Progenitor cell of endocrine pancreas (in vitro differentiated cells): ENCODE results near the gene SALL2. TPM values are rescaled to one million over a fixed set of nuclear protein-coding genes. Genes with fewer than 3 reads are reported as not detected.

ENCODE experiments used
- DNase-seq: peaks from one replicate; pipeline ENCODE4 v3.0.0; 2021; ENCODE audit warnings: low spot score; ENCODE audit not compliant: unreplicated experiment
- H3K27ac Mint-ChIP-seq: 2 replicates; pipeline ENCODE4 v1.8.0; 2021; ENCODE audit warnings: mild to moderate bottlenecking, moderate library complexity, mixed read lengths
- H3K27me3 Mint-ChIP-seq: 2 replicates; pipeline ENCODE4 v1.8.0; 2021; ENCODE audit warnings: mixed read lengths
- H3K36me3 Mint-ChIP-seq: 2 replicates; pipeline ENCODE4 v1.8.0; 2022; ENCODE audit warnings: mixed read lengths; ENCODE audit not compliant: insufficient read depth
- H3K4me1 Mint-ChIP-seq: 2 replicates; pipeline ENCODE4 v1.8.0; 2021; ENCODE audit warnings: low read depth, mixed read lengths
- H3K4me3 Mint-ChIP-seq: 2 replicates; pipeline ENCODE4 v1.8.0; 2021; ENCODE audit warnings: low read depth, mild to moderate bottlenecking, moderate library complexity, mixed read lengths
- H3K9me3 Mint-ChIP-seq: 2 replicates; pipeline ENCODE4 v1.8.0; 2021; ENCODE audit warnings: low read depth, mixed read lengths
- total RNA-seq: library from RNA; stranded (reverse); gene quantifications from 2 replicates; pipeline ENCODE4 v1.2.1, GENCODE V29; 2021
- TF ChIP-seq, protein P1 (sequence below): fragments of 200-600 bp; sonication (generic); IDR thresholded peaks from one replicate; pipeline ENCODE4 v1.5.0; 2021; ENCODE audit warnings: antibody characterized with exemption, mild to moderate bottlenecking; ENCODE audit not compliant: unreplicated experiment

The SALL2 gene
- total RNA-seq, 1 donor from 2014 or later = 89.2 TPM

- H3K27ac Mint-ChIP-seq = peak overlapping the region; percentile 99
- peak overlapping the region; percentile 83 for H3K4me3 Mint-ChIP-seq
- H3K36me3 Mint-ChIP-seq = peaks cover 21% of the 10 kb centered on the region
- H3K4me1 Mint-ChIP-seq = peaks cover 44% of the 10 kb centered on the region
- TF ChIP-seq, protein P1, sequence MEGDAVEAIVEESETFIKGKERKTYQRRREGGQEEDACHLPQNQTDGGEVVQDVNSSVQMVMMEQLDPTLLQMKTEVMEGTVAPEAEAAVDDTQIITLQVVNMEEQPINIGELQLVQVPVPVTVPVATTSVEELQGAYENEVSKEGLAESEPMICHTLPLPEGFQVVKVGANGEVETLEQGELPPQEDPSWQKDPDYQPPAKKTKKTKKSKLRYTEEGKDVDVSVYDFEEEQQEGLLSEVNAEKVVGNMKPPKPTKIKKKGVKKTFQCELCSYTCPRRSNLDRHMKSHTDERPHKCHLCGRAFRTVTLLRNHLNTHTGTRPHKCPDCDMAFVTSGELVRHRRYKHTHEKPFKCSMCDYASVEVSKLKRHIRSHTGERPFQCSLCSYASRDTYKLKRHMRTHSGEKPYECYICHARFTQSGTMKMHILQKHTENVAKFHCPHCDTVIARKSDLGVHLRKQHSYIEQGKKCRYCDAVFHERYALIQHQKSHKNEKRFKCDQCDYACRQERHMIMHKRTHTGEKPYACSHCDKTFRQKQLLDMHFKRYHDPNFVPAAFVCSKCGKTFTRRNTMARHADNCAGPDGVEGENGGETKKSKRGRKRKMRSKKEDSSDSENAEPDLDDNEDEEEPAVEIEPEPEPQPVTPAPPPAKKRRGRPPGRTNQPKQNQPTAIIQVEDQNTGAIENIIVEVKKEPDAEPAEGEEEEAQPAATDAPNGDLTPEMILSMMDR = no peak
- no peak for DNase-seq
- H3K9me3 Mint-ChIP-seq = no peaks in the 10 kb centered on the region
- no peaks in the 10 kb centered on the region for H3K27me3 Mint-ChIP-seq
Observed at GRCh38 chr14:21526672-21527317, 649 bp upstream of the SALL2 start.

- peak overlapping the region; percentile 83 for H3K4me3 Mint-ChIP-seq
- DNase-seq = no peak
- peak overlapping the region; percentile 75 for H3K27ac Mint-ChIP-seq
- peaks cover 24% of the 10 kb centered on the region for H3K36me3 Mint-ChIP-seq
- peaks cover 51% of the 10 kb centered on the region for H3K4me1 Mint-ChIP-seq
- no peaks in the 10 kb centered on the region for H3K27me3 Mint-ChIP-seq
- TF ChIP-seq, protein P1 = no peak
- no peaks in the 10 kb centered on the region for H3K9me3 Mint-ChIP-seq
Observed at GRCh38 chr14:21525571-21525961, 580 bp downstream of the SALL2 start.

DNA sequence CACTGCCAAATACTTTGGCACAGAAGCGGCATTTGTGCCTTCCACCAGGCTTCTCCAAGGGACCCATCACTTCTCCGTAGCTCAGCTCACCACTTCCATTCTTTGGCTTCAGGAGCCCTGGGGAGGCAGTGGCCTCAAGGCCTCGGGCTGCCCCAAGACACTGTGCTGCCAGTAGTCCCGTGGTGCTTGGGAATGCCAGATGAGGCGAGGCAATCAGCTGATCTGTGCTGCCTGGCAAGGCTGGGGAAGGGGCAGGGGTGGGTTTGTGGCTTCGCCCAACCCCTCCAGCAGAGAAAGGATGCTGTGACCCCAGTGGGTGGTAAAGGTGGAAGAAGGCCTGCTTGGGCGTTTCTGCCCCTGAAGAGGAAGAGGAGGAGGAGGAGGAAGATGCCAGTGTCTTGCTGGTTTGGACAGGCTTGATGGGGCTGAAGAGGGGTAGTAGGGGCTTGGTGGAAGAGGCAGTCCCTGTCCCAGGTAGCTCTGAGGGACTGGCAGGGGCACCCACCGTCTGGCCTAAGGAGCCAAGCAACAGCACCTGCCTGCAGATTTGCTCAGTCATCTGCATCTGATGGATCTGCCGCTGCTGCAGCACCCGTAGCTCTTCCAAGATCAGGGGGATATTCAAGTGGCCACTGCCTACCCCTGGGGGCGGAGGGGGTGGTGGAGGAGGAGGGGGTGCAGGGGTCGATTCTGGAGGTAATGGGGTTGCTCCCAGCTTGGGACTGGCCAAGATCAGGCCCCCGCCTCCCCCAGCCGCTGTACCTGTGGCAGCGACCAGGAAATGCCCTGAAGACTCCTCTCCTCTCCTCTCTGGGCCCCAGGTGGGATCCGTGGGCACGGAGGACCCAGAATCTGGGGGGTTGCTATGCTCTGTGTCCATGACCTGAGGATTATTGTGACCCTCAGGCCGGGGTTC, 1.3 kb downstream of the SALL2 start:
- peaks cover 24% of the 10 kb centered on the region for H3K36me3 Mint-ChIP-seq
- peak overlapping the region; percentile 83 for H3K4me3 Mint-ChIP-seq
- H3K9me3 Mint-ChIP-seq = no peaks in the 10 kb centered on the region
- TF ChIP-seq, protein P1 = no peak
- no peak for DNase-seq
- H3K4me1 Mint-ChIP-seq = peaks cover 50% of the 10 kb centered on the region
- peak overlapping the region; percentile 79 for H3K27ac Mint-ChIP-seq
- no peaks in the 10 kb centered on the region for H3K27me3 Mint-ChIP-seq

GRCh38 chr14:21523203-21523602, 2.9 kb downstream of the SALL2 start:
- TF ChIP-seq, protein P1 = no peak
- Mint-ChIP-seq H3K27ac (peak overlapping the region; percentile 22), H3K4me1 (peaks cover 44% of the 10 kb centered on the region), H3K36me3 (peaks cover 24% of the 10 kb centered on the region), H3K4me3 (peak overlapping the region; percentile 40), H3K9me3 (no peaks in the 10 kb centered on the region), H3K27me3 (no peaks in the 10 kb centered on the region)
- DNase-seq = no peak

DNA sequence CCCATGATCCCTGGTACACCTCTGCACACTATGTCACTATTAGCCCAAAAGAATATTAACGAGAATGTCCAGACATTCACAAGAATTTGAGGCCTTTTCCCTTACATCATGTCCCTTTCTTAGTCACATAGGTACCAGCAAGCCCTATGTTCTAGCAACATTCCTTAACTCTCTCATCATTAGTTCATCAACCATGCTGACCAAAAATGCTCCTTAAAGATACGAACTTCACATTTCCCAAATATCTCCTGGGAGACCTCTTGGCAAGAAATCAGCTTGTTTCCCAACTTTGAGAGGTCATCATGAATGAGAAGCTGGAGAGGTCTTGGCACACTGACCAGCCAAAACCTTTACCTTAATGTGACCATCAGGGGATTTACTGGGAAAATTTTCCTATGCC, 4.6 kb downstream of the SALL2 start:
- Mint-ChIP-seq H3K4me3 (no peak overlapping the region), H3K27me3 (no peaks in the 10 kb centered on the region), H3K9me3 (no peaks in the 10 kb centered on the region), H3K27ac (no peak overlapping the region), H3K4me1 (peaks cover 34% of the 10 kb centered on the region), H3K36me3 (peaks cover 24% of the 10 kb centered on the region)
- no peak for DNase-seq
- TF ChIP-seq, protein P1 = no peak
